AG10803 (cell line): ENCODE measurements around the gene SKIC3.

ENCODE experiments used
- DNase-seq: peaks from one replicate; pipeline ENCODE4 v3.0.0; 2010; ENCODE audit warnings: low read depth
- H3K4me3 ChIP-seq: 2 replicates; pipeline ENCODE4 v1.5.1; 2011; ENCODE audit warnings: mild to moderate bottlenecking, low read length, control low read depth
- CTCF ChIP-seq: conservative IDR thresholded peaks from 2 replicates; pipeline ENCODE4 v1.5.1; 2011; ENCODE audit warnings: mild to moderate bottlenecking, low read length, control low read depth, inconsistent platforms

The SKIC3 gene

GRCh38 chr5:95532415-95532814, 22.4 kb downstream of the SKIC3 start:
- H3K4me3 ChIP-seq: no peak overlapping the region
- no peak for TF ChIP-seq CTCF
- DNase-seq: no peak

GRCh38 chr5:95531491-95531890, 23.3 kb downstream of the SKIC3 start:
- no peak for TF ChIP-seq CTCF
- H3K4me3 ChIP-seq: no peak overlapping the region
- DNase-seq: no peak

GRCh38 chr5:95530416-95530815, 24.4 kb downstream of the SKIC3 start:
- DNase-seq: peak; percentile 84
- H3K4me3 ChIP-seq: no peak overlapping the region
- TF ChIP-seq CTCF: no peak

- H3K4me3 ChIP-seq: no peak overlapping the region
- DNase-seq: no peak
- no peak for TF ChIP-seq CTCF
Measured at GRCh38 chr5:95528565-95528964, 26.2 kb downstream of the SKIC3 start.

DNA sequence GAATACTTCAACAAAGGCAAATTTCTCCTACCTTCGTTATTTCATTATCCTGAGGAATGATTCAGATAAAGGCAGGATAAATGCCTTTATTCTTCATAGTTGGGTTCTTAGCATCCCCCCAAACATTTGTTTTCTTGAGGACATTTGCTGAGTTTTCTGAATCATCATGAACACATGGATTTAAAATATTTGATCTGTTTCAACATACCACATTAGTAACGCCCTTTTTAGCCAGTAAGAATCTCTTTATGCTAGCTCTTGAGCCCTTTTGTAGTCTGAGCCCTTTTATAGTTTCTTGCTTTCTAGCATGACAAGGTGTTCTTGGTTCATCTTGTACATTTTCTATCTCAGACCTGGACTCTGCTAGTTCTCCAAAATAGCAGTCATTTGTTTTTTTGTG, 27.9 kb downstream of the SKIC3 start:
- peak; percentile 36 for DNase-seq
- no peak for TF ChIP-seq CTCF
- no peak overlapping the region for H3K4me3 ChIP-seq

GRCh38 chr5:95524423-95524822, 30.4 kb downstream of the SKIC3 start:
- TF ChIP-seq CTCF: no peak
- no peak for DNase-seq
- no peak overlapping the region for H3K4me3 ChIP-seq

DNA sequence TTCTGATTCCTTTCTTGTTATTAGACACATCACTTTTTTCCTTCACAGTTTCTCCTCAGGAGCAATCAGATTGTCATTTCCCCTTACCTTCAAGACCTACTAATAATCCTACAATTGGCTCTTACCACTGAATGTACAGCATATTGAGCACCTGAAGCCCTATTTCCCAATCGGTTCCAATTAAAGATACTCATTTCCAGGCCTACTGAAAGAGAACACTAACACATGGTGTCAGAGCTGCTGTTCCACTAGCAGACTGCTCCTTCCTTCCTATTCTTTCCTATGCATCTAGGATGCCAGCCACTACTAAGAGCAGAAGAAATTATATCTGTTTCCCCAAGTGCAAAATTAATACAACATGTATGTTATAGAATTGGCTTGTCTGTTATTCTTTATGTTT, 34.6 kb downstream of the SKIC3 start:
- DNase-seq: no peak
- H3K4me3 ChIP-seq: no peak overlapping the region
- TF ChIP-seq CTCF: no peak
